Lung (tissue), 12 donors: Measurements from ENCODE around the gene ATAD3C. TPM values are rescaled to one million over a fixed set of nuclear protein-coding genes. Genes with fewer than 3 reads are reported as not detected.

Experiments
- ATAC-seq: fragments of 200-7000 bp; cut with Tn5 transposase; one replicate; pipeline ENCODE4 v1.9.1; 2020; ENCODE audit warnings: moderate number of reproducible peaks; ENCODE audit not compliant: insufficient read depth, low FRiP score
- DNase-seq, 3 donors: peaks; one replicate each; pipeline ENCODE4 v3.0.0-alpha.2; 2013 to 2017
- H3K27ac ChIP-seq, 2 donors: one replicate each; pipeline ENCODE4 v1.5.1; 2013; ENCODE audit warnings: mild to moderate bottlenecking in 2 of 2, moderate library complexity in 2 of 2, control low read depth in 1 of 2, inconsistent platforms in 1 of 2, low read depth in 1 of 2, low read length in 1 of 2
- H3K27me3 ChIP-seq, 3 donors: one replicate each; pipeline ENCODE4 v1.5.1; 2013; ENCODE audit warnings: low read length in 2 of 3; ENCODE audit not compliant: control insufficient read depth in 3 of 3, insufficient read depth in 3 of 3
- H3K36me3 ChIP-seq, 4 donors: one replicate each; pipeline ENCODE4 v1.5.1; 2013; ENCODE audit warnings: low read length in 4 of 4, mild to moderate bottlenecking in 1 of 4, moderate library complexity in 1 of 4; ENCODE audit not compliant: control insufficient read depth in 4 of 4, insufficient read depth in 4 of 4
- H3K4me1 ChIP-seq, 5 donors: one replicate each; pipeline ENCODE4 v1.5.1; 2013; ENCODE audit warnings: low read length in 5 of 5, mild to moderate bottlenecking in 2 of 5, moderate library complexity in 1 of 5; ENCODE audit not compliant: control insufficient read depth in 5 of 5, insufficient read depth in 5 of 5
- H3K4me3 ChIP-seq: one replicate; pipeline ENCODE4 v1.5.1; 2013; ENCODE audit warnings: mild to moderate bottlenecking, control low read depth, moderate library complexity
- H3K9ac ChIP-seq, 2 donors: one replicate each; pipeline ENCODE4 v1.5.1; 2013; ENCODE audit warnings: low read length in 2 of 2, control low read depth in 1 of 2; ENCODE audit not compliant: insufficient read depth in 1 of 2
- H3K9me3 ChIP-seq, 4 donors: one replicate each; pipeline ENCODE4 v1.5.1; 2013; ENCODE audit warnings: low read length in 3 of 4, mild to moderate bottlenecking in 1 of 4, moderate library complexity in 1 of 4; ENCODE audit not compliant: control insufficient read depth in 4 of 4, insufficient read depth in 3 of 4
- WGBS, 2 donors: extraction: QIAGEN DNeasy Blood & Tissue Kit; methylation state at CpG; one replicate each; pipeline ENCODE4 v1.1.7; 2013; 5-methylcytosine and 5-hydroxymethylcytosine counted together
- polyA plus RNA-seq, 2 donors: library from polyadenylated mRNA; stranded (reverse); fragments of 200-250 nt; gene quantifications; one replicate each; pipeline ENCODE4 v1.2.1, GENCODE V29; 2013
- total RNA-seq, 2 donors: library from RNA; depleted of rRNA in 1 of 2; stranded (reverse); fragments of >200 nt in 1 of 2; gene quantifications; one replicate each; pipeline ENCODE4 v1.2.1, GENCODE V29; 2014 to 2021
- TF ChIP-seq, protein P1 (sequence below): IDR thresholded peaks from 2 replicates; pipeline ENCODE4 v1.5.1; 2012; ENCODE audit warnings: mild to moderate bottlenecking; ENCODE audit errors: control extremely low read depth, extremely low read depth
- donor health status: control.
- donor health status: control.
- donor health status: Bipolar disorder and iron deficiency.
- donor health status: healthy.
- donor health status: DM: yes; HTN: yes; CAD: no.

The ATAD3C gene
- total and polyA plus RNA-seq, 4 donors = 0.60 to 18.0 (median 14.8) TPM

GRCh38 chr1:1435106-1435903, 14.2 kb upstream of the ATAD3C start, which contains the start of gene VWA1:
TSS of gene VWA1 (plus strand) at chr1:1435690. CDS start at chr1:1435749, 59 bp downstream.
- peaks cover 0 to 61% (median 45%) of the 10 kb centered on the region in 5 donors for H3K4me1 ChIP-seq
- DNase-seq (peak; percentile 80 to 88 (median 82)), ATAC-seq (peak; percentile 49)
- TF ChIP-seq, protein P1, sequence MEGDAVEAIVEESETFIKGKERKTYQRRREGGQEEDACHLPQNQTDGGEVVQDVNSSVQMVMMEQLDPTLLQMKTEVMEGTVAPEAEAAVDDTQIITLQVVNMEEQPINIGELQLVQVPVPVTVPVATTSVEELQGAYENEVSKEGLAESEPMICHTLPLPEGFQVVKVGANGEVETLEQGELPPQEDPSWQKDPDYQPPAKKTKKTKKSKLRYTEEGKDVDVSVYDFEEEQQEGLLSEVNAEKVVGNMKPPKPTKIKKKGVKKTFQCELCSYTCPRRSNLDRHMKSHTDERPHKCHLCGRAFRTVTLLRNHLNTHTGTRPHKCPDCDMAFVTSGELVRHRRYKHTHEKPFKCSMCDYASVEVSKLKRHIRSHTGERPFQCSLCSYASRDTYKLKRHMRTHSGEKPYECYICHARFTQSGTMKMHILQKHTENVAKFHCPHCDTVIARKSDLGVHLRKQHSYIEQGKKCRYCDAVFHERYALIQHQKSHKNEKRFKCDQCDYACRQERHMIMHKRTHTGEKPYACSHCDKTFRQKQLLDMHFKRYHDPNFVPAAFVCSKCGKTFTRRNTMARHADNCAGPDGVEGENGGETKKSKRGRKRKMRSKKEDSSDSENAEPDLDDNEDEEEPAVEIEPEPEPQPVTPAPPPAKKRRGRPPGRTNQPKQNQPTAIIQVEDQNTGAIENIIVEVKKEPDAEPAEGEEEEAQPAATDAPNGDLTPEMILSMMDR = no peak
- 7 to 9% methylated on average over 64 to 89 of the region's 89 CpGs for WGBS, 2 donors
- H3K9ac ChIP-seq = peak within 1 kb of the TSS in 1 of 2 donors; percentile 23
- H3K36me3 ChIP-seq = peaks cover 0 to 5% (median 0%) of the 10 kb centered on the region in 4 donors
- no peaks in the 10 kb centered on the region for H3K27me3 ChIP-seq
- peak within 1 kb of the TSS; percentile 53 for H3K4me3 ChIP-seq
- peak within 1 kb of the TSS; percentile 79 to 84 for H3K27ac ChIP-seq
- H3K9me3 ChIP-seq = no peaks in the 10 kb centered on the region

DNA sequence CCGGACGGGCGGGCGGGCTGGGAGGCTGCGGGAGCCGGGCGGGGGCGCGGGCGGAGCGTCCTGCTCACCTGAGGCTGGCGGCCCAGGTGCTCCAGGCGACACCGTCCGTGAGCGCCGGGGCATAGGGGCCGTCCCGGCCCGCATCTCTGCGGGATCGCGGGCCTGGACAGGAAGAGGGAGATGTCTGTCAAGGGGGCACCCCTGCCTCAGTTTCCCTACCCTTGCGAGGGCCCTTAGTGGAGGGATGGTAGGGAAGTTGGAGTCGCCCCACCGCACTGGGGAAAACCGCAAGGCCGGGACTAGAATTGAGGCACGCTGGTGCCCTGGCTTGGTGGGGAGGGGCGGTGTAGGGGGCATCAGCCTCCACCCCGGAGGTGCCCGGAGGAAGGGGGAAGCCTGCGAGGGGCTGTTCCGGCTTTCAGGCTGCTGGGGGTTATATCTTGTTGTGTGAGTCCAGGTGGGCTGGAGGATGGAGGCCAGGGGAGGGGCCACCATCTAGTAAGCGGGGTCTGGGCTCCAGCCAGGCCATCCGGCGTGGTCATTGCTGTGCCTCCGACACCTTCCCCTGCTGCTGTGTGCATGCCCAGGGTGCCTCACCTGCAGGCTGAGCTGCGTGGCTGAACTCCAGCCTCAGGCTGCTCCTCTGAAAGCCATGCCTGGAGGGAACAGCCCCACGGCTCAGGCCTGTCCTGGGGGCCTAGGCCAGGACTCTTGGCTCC, 13.4 kb upstream of the ATAD3C start:
- Histone ChIP-seq H3K4me3 (peak overlapping the region; percentile 53), H3K27me3 (no peaks in the 10 kb centered on the region), H3K27ac (peak overlapping the region in 1 of 2 donors; percentile 37), H3K9ac (peak overlapping the region in 1 of 2 donors; percentile 23), H3K4me1 (peaks cover 0 to 62% (median 44%) of the 10 kb centered on the region in 5 donors), H3K36me3 (peaks cover 0 to 5% (median 0%) of the 10 kb centered on the region in 4 donors), H3K9me3 (no peaks in the 10 kb centered on the region)
- 12 to 24% methylated on average over 26 to 40 of the region's 40 CpGs for WGBS, 2 donors
- no peak for ATAC-seq
- TF ChIP-seq, protein P1 = no peak
- no peak for DNase-seq

DNA sequence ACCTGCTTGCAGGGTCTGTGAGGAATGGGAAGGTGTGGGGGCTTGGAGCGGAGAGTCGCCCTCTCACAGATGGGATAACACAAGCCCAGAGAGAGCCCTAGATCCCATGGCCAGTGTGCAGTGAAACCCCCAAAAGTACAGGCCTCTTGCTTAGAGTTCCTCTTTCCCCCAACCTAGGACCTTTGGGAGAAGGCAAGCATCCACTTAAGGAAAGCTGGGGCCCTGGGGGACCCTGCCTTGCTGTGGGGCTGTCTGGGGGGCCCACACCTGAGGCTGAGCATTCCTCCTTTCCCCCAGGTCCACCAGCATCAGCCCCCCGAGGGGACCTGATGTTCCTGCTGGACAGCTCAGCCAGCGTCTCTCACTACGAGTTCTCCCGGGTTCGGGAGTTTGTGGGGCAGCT, 12.9 kb upstream of the ATAD3C start:
- TF ChIP-seq, protein P1 = no peak
- no peak for DNase-seq
- WGBS, 2 donors = 81 to 89% methylated on average over 7 of the region's 7 CpGs
- peaks cover 0 to 5% (median 0%) of the 10 kb centered on the region in 4 donors for H3K36me3 ChIP-seq
- peaks cover 0 to 61% (median 44%) of the 10 kb centered on the region in 5 donors for H3K4me1 ChIP-seq
- no peaks in the 10 kb centered on the region for H3K9me3 ChIP-seq
- ATAC-seq = no peak
- H3K27ac ChIP-seq = peak overlapping the region in 1 of 2 donors; percentile 12
- no peak overlapping the region for H3K9ac ChIP-seq
- H3K27me3 ChIP-seq = no peaks in the 10 kb centered on the region
- H3K4me3 ChIP-seq = peak overlapping the region; percentile 14
